ENCODE data around the gene LRMDA.
"Not testable (repeated sequence)": the region's sequence is repeated elsewhere in the genome, so short reads cannot be mapped to it uniquely, and the experiment has no call there.

Gene LRMDA

GRCh38 chr10:76479103-76479790 is 1047.8 kb downstream of the LRMDA start:
- DNase-seq (ENCODE audit: low read depth in 2 of 2): no peak

DNA sequence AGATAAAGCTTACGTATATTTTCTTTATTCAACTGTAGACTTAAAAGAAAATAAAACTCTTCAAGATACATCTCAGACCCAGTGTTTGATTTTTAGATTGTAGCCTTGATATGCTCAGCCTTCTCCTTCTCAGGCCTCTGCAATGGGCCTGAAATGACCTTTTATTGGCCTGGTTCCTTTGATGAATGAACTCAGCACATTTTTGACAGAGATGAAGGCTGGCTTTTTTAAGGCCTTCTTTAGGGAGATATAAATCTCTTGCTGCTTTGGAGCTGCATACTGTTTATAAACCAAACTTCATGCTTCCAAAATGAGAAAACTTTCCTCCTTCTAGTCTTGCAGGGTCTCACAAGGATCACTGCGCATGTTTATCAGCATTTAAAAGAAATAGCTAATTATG is 1049.8 kb downstream of the LRMDA start:
- no peak for DNase-seq (ENCODE audit: low read depth in 2 of 2)

DNA sequence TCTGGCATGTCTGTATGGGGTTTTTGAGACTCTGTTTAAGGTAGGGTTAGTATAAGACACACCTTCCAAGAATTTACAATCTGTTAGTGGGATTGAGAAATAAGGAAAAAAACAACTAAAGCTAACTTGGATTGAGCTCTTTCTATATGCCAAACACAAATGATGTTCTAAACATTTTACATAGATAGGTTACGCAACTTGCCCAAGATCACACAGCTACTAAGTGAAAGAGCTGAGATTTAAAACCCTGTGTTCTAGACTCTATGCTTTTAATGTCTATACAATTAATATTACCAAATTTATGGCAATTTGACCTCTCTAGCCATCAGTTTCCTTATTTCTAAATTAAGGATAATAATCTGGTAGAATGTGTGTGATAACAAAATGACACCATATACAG is 1056.2 kb downstream of the LRMDA start:
- no peak for DNase-seq (ENCODE audit: low read depth in 2 of 2)

GRCh38 chr10:76488602-76489001 is 1057.2 kb downstream of the LRMDA start:
- DNase-seq (ENCODE audit: low read depth in 2 of 2): no peak

- DNase-seq (ENCODE audit: low read depth in 2 of 2): no peak
Observed at GRCh38 chr10:76491216-76491615, 1059.8 kb downstream of the LRMDA start.

DNA sequence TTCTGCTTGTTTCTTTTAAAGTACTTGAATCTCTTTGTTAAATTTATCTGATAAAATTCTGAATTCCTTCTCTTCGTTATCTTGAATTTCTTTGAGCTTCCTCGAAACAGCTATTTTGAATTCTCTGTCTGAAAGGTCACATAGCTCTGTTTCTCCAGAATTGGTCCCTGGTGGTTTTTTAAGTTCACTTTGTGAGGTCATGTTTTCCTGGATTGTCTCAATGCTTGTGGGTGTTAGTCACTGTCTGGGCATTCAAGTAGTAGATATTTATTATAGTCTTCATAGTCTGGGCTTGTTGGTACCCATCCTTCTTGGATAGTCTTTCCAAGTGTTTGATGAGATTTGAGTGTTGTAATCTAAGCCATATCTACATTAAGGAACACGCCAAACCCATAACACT is 1060.6 kb downstream of the LRMDA start:
- no peak for DNase-seq (ENCODE audit: low read depth in 2 of 2)

GRCh38 chr10:76492678-76493472 is 1061.5 kb downstream of the LRMDA start:
- DNase-seq (ENCODE audit: low read depth in 2 of 2): no peak

DNA sequence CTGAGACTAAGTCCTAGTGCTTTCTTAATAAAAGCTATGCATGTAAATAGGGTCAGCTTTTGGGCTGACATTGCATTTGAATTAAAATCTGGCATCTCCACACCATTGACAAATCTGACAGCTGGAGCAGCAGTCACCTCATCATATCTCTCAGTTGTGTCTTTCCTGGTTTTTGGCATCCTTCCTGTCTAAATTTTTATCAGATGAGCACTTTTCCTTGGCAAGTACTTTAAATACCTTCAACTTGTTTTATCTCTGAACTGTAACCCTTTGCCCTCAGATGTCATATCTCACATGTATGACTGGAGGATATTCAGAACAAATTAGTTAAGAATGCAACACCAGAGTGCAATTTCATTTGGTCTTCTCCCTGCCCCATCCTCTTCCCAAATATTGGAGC is 1066.2 kb downstream of the LRMDA start:
- DNase-seq (ENCODE audit: low read depth in 2 of 2): no peak

GRCh38 chr10:76504823-76505222 is 1073.4 kb downstream of the LRMDA start:
- DNase-seq (ENCODE audit: low read depth in 2 of 2): no peak

- no peak for DNase-seq (ENCODE audit: low read depth in 2 of 2)
Observed at GRCh38 chr10:76509446-76509845, 1078.0 kb downstream of the LRMDA start.

GRCh38 chr10:76514321-76514720 is 1082.9 kb downstream of the LRMDA start:
- DNase-seq (ENCODE audit: low read depth in 2 of 2): no peak

GRCh38 chr10:76514869-76515268 is 1083.4 kb downstream of the LRMDA start:
- no peak for DNase-seq (ENCODE audit: low read depth in 2 of 2)

DNA sequence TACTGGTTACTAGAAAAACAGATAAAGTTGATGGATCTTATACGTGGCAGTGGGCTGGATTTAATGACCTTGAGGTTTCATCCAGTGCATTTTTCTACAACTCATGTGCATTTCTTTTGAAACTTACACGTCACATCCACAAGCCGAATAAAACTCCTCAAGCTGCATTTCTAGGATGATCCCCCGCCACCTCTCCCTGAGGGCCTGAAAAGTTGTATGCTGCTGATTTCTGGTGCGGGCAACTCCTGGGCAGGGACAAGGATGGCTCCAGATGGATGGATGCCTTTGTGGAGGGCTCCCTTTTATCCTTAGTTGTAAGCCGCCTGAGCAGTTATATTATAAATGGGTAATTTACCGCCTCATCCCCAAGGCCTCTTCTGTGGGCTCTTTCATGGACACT is 1091.1 kb downstream of the LRMDA start:
- DNase-seq (ENCODE audit: low read depth in 2 of 2): no peak

GRCh38 chr10:76523246-76523645 is 1091.8 kb downstream of the LRMDA start:
- DNase-seq (ENCODE audit: low read depth in 2 of 2): no peak

- no peak for DNase-seq (ENCODE audit: low read depth in 2 of 2)
Observed at GRCh38 chr10:76523791-76524351, 1092.4 kb downstream of the LRMDA start.

GRCh38 chr10:76526833-76527232 is 1095.4 kb downstream of the LRMDA start:
- not testable (repeated sequence) for DNase-seq (ENCODE audit: low read depth in 2 of 2)

DNA sequence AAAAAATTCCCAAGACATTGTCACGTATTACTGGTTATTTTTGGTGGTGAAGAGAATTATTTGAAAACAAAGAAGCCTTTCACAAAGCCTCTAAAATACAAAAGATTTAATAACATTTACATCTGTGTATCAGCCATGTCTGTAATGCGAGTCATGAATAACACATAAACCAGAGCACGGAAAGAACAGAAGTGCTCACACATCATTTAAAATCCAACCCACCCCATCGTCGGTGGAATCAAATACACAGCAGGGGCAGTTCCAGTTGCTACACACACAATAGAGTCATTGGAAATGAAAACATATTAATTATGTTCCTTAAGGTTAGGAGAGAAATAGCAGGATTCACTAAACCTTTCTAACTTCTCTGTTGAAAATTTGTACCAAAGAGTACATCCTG is 1108.9 kb downstream of the LRMDA start:
- no peak for DNase-seq (ENCODE audit: low read depth in 2 of 2)

- no peak for DNase-seq (ENCODE audit: low read depth in 2 of 2)
Observed at GRCh38 chr10:76540786-76541185, 1109.4 kb downstream of the LRMDA start.

DNA sequence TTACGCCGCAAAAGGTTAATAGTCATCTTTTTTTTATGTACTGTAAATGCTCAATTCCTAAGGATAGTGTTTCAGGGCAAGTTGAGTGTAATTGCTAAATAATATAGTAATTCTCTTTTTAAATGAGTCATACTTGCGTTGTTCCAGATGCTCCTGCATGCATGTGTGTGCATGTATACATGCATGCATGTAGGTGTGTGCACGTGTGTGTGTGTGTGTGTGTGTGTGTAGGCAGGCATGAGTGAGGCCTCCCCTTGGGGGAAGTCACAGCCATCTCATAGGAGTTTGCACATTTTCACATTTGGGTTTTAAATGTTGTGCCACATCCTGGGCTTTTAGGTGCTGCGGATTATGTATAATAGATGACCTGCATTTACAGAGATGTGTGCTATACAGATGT is 1110.4 kb downstream of the LRMDA start:
- DNase-seq (ENCODE audit: low read depth in 2 of 2): no peak

DNA sequence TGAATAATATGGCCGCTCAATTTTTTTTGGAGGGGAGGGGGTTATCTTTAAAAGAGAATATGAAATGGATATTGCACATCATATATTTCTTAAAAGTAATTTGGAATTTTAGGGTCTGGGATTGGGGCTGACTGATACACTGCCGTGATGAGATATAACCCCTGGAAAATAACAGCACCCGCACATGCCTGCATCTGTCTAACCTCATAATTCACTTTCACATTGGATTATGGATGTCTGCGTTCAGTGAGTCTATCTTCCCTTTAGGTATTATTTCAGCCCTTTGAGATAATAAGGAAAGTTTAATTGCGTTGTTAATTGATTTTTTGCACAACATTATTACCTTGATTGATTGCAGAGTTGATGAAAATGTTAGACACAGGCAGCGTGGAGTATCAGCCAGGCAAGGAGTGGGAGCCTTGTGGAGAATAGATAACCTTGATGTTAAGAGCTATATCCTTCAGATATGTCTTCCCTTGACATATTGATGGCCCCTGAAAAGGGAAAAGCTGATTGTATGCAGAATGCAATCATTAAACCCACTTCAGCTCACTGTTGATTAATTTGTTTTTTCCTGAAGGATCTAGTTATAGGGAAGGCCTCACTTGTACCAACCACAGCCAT is 1111.0 kb downstream of the LRMDA start:
- no peak for DNase-seq (ENCODE audit: low read depth in 2 of 2)

DNA sequence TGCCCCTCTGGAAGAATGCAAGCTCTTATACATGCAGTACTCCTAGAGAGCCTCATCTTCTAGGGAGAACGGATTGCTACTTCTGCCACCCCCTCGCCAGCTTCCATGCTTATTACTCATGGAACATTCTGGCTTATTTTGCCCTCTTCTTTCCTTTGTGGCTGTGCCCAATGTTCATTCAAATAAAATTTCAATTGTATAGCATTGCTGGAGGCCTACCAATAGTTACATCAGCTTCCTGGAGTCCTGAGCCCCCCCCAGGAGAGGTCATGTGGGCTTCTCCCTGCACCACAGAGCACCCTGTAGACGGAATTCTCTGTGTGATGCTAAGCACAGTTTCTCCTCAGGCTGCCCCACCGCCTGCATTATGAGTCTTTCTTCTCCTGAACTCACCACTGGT is 1112.2 kb downstream of the LRMDA start:
- no peak for DNase-seq (ENCODE audit: low read depth in 2 of 2)

DNA sequence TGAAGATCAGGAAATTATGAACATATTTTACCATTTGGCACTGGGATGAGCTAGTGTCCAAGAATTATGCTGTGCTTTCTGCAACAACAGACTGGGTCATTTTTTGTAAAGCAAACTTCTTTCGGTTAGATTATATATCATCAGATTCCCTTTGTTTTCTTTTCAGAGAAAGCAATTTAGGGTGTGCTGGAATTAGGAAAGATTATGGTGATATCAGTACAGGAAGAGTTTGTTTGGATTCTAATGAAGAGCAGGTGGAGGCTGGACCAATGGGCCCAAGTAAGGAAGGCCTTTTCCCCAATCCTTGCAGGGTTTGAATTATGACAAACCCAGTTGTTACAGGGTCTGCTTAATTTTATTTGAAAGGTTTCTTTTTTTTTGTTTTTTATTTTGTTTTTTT is 1113.4 kb downstream of the LRMDA start:
- DNase-seq (ENCODE audit: low read depth in 2 of 2): no peak

DNA sequence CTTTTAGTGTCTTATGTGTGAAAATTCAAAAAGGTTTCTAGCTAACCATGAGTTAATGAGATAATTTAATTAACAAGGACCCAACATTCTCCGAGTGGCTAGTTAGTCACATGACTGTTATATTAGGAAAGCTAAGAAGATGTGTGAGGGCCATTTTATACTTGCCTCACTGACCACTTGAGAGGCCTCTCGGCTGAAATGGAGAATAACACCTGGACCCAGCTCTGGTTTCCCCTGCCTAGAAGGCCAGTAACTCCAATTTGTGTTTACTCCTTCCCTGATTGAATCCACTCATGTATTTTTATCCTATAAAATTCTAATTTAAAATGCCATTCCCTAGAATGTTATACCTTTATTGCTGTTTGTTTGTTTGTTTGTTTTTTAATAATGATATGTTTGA is 1115.0 kb downstream of the LRMDA start:
- no peak for DNase-seq (ENCODE audit: low read depth in 2 of 2)

All from stimulated activated CD8-positive, alpha-beta memory T cell treated with anti-CD3 and anti-CD28 coated beads, Interleukin-15, amount 100 ng/mL, for 48 hours (primary cell).